ENCODE results near the gene ANKRD52.
"Not testable (repeated sequence)": the region's sequence is repeated elsewhere in the genome, so short reads cannot be mapped to it uniquely, and the experiment has no call there.

The ANKRD52 gene

DNA sequence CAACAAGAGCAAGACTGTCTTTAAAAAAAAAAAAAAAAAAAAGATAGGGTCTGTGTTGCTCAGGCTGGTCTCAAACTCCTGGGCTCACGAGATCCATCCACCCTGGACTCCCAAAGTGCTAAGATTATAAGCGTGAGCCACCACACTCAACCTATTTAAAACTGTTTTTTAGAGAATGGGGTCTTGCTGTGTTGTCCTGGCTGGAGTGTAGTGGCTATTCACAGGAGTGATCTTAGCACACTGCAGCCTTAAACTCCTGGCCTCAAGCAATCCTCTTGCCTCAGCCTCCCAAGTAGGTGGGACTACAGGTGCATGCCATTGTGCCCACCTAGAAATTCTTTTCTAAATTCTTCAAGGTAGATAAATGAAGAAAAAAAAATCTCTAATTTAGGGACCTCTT, 16.1 kb upstream of the ANKRD52 start:
- no peak for DNase-seq

DNA sequence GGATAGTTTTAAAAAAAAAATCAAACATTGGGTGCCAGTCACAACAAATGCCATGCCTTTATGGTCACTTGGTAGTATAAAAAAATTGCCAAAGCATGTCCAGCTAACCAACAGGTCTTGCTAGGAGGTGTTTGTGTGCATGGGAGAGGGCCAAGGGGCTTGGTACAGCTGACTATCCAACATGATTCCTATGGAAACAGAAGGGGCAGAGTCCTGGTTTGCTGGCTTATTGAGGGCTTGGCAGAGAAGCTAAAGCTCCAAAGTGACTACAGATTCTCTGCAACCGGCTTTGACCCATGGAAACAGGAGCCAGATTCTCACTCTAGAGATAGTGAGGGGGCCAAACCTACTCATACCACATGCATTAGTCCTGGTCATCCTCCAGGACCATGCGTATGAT, 14.3 kb upstream of the ANKRD52 start:
- not testable (repeated sequence) for DNase-seq

DNA sequence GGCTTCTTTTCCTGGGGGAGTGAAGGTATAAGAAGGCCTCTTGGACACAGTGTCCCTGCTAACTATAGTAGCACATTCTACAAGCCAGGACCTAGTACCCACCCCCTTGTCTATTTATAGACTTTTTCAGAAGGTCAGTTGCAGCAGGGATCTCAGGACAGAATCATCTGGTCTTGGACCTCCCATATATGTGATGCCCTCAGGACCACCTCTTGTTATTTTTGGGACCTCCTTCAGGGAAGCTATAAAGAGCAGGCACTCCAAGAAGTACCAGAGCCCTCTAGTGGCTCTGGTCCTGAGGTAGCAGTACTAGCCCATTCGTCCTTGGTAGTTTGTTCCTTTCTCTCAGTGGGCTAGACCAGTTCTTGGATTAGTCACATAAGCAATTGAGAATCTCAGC, 12.8 kb upstream of the ANKRD52 start:
- peak in 1 of 58 donors; percentile 16 for DNase-seq

DNA sequence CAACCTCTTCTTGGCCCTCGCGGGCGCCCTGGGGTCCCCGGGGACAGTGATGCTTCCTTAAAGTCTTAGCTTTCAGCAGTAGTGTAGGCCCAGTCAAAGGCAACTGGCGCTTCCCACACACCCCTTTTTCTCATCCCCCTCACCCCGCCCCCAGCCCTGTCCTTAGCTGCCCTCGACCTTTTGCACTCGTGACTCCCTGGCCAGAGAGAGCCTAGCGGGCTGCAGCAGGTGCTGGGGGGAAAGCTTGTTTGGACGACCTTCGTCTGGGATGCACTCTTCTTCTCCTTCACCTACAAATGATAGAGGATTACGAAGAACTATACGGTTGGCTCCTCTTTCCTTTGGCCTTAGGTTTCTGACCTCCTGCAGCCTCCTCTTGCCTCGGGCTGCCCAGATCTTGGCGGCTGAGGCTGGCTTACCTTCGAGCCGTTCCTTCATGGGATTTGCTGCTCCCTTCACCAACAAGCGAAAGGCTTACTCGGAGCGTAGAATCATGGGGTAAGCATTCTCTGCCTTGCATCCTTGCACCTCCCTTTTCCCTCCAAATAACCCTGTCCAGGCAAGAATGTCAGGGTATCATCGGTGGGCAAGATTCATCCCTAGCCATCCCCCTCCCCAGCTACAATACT, 9.4 kb upstream of the ANKRD52 start:
- peak in 2 of 58 donors; percentile 20 to 40 for DNase-seq

DNA sequence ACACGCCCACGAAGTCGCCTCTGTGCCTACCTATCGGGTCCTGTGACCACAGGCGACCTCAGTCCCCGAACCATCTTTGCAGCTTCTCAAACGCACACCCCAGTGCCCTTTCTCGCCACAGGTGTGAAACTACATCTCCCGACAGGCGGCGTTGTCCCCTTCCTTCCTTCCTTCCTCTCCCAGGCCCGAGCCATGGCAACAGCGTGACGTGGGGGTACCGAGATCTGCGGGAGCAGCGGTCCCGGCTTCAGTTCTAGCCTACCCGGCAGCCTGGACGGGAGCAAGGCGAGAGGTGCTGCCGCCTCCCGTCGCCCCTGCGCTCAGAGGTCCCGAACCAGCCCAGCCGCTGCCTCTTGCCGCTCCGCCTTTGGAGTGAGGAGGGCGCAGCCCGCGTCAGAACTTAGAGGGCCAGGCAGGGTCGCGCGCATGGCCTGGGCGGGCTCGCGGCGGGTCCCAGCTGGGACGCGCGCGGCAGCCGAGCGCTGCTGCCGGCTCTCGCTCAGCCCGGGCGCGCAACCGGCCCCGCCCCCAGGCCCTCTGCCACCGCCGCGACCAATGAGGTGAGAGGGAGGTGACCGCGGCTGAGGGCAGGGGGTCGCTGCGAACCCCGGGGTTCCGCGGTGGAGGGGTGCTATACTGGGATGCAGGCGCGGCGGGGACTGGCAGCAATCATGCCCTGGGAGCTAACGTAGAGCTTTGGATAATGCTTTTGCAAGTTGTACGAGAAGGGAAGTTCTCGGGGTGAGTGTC, 8.7 kb upstream of the ANKRD52 start, which contains the start of gene COQ10A:
COQ10A (plus strand) TSS at position 250 of the 750 bp plus-strand sequence; CDS start at position 427, 177 bp downstream.
- DNase-seq, result peak; percentile 27 to 91 (median 81)

DNA sequence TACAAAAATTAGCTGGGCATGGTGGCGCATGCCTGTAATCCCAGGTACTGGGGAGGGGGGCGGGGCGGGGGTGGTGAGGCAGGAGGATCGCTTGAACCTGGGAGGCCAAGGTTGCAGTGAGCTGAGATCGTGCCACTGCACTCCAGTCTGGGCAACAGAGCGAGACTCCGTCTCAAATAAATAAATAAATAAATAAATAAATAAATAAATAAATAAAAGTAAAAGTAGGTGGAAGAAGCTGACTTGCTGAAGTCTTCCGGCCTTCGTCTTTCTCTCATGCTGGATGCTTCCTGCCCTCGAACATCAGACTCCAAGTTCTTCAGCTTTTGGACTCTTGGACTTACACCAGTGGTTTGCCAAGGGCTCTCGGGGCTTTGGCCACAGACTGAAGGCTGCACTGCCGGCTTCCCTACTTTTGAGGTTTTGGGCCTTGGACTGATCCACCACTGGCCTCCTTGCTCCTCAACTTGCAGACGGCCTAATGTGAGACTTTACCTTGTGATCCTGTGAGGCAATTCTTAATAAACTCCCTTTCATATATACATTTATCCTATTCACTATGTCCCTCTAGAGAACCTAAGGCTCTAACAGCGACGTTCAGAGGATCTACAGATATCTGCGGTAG, 8.0 kb upstream of the ANKRD52 start:
- DNase-seq, result not testable (repeated sequence)

DNA sequence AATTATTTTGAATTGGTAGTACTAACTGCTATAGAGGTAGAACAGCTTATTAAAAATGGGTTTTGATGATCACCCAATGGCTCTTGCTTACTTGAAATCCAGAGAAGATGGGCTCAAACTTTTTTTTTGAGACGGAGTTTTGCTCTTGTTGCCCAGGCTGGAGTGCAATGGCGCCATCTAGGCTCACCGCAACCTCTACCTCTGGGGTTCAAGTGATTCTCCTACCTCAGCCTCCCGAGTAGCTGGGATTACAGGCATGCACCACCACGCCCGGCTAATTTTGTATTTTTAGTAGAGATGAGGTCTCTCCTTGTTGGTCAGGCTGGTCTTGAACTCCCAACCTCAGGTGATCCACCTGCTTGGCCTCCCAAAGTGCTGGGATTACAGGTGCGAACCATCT, 4.8 kb upstream of the ANKRD52 start:
- DNase-seq, result not testable (repeated sequence)

DNA sequence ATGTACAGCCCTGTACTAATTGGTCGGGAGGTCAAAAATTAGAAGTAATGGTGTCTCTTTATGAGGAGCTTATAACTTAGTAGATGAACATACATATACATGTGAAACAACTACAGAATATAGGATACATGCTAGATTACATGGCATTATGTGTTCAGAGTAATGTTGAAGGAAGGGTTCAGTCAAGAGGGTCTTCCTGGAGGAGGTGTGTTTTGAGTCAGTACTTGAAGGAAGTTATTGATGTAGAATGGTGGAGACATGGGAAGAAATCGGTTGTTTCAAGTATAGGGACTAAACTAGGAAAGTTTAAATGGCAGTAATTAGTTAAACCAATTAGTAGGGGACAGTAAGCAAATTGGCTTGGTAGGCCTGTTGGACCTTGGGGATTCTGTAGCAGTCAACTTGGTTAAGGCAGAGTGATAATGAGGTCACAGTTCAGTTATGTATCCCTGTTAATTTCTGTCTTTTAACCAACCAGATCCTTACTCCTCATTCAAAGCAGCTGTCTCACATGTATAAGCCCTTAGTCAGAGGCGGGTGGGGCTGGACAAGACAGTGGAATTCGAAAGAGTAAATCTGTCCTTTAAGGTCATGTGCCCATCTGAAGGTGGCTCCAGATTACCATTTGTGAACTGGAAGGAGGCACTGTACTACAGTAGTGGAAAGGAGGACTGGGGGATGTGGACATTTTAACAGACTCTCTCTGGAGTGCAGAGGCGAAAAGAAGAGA, 3.5 kb upstream of the ANKRD52 start:
- no peak for DNase-seq

DNA sequence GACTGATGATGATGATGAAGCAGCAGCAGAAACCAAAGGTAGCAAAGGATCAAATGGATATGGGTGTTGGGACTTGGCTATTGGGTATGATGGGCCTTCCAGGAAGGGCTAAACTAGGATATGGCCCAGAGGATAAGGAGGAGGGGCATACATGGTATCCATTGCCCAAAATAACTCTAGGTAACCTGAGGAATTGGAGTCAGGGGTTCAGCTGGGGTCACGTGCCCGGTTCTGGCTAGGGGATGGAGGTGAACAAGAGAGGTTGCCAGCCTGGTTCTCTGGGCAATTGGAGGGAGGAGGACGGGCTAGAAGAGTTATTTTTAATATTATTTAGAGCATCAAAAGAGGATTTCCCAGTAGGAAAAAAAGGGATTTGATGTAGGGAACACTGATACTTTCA, 2.7 kb upstream of the ANKRD52 start:
- DNase-seq, result no peak

DNA sequence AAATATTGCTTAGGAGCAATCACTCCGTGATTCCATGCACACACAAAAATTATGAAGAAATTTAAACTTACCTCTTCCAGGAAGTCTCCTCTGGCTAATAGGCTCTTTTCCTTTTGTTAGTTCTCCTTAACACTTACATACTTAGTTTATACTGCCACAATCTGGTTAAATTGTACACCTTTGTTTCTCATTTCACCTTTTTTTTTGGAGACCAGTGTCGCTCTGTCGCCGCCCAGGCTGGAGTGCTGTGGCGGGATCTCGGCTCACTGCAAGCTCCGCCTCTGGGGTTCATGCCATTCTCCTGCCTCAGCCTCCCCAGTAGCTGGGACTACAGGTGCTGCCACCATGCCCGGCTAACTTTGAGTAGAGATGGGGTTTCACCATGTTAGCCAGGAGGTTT, 2.2 kb upstream of the ANKRD52 start:
- DNase-seq, result no peak

DNA sequence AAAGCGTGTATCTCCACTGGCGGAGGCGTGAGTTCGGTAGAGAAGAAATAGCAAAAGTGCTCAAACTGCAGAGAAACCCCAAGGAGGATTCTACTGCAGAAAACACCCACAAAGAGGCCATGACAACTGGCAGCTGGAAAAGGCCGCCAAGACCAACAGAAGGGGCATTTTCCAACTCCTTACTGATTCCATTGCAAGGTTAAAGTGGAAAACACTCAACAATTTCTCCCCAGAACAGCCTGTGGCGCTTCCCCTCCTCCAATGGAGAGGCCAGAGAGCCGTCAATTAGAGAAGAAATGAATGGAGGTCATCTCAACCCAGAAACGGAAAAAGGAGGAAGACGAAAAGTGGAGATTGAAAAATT, 618 bp upstream of the ANKRD52 start:
- peak in 1 of 58 donors; percentile 48 for DNase-seq

DNA sequence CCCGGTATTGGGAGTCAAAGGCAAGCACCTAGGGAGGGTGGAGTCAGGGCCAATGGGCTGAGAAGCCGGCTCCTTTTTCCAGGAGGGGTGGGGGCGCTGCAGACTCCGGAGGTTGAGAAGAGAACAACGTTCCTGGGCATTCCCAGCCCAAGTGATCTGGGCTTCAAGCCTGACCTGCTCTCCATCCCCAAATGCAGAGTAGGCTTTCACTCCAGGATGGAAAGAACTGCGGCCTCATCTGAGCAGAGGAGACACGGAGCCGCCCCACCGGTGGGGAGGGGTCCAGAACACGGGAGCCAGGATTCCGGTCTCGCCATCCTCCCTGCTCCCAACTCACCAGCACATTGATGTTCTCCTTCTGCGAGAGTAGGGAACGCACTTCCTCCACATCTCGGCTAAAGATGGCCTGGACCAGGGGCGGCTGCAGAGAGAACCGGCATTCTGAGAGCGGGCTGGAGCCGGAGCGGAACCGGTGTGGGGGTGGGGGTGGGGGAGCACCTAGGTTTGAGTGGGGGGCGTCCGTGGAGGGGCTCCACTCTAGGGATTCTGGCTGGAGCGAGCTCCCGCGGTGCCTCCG, 605 bp downstream of the ANKRD52 start:
- DNase-seq, result peak in 15 of 58 donors; percentile 10 to 58 (median 28)

DNA sequence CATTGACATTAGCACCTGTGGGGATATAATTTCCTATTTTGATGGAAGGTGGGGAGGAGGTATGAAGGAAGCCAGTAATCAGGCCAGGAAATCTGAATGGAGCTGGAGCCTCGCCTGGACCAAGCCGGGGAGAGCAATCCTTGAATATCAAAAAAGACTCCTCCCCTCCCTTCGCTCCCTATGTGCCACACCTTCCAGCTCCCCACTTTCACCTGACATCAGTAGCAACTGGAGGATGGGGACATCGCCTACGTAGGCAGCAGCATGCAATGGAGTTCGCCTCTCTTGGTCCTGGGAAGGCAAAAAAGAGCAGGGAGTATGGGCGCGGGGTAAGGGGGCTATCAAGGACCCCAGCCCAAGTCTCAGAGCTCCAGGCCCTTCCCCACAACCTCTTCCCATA, 1.1 kb downstream of the ANKRD52 start:
- peak in 1 of 58 donors; percentile 35 for DNase-seq

DNA sequence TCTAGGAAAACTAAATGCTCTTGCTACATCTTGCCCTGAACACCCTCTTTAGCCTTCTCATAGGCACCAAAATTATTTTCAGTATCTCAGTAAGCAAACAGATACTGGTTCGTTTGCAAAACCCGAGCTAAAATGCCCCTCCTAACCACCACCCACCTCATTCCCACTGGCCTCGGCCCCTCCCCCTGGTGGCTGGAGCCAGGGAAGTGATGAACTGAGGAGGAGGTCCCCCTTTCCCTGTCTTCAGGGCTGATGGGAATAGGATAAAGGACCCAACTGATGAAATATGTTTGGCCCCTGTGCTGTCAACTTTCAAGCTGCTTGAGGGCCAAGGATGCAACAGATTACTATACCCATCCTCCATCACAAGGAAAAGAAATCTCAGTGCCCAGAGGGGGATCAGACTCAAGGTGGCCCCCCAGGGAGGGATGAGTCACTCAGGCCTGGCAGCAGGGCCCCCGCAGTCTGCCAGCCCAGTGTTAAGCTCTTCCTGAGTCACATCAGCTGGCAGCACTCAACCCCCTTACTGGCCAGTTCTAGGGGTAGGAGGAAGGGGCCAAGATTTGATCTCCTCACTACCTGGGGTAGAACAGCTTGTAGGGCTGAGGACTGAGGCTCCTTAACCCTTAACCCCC, 1.7 kb downstream of the ANKRD52 start:
- DNase-seq, result peak in 2 of 58 donors; percentile 10 to 14

DNA sequence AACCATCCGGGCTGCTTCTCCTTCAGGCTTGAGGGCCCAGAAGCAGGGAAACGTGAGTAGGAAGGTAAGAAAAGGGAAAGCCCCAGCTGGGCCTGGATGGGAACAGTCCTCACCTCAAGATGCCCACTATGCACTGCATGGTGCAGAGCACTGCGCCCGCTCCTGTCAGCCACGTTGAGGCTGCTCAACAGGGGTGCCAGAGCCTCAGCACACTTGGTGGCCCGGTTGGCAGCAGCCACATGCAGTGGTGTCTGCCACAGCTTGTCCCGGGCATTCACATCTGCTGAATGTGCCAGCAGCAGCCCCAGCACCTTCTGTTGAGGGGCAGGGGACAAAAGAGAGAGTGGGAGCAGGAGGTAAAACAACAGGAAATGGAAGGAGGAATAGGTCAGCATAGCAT, 2.5 kb downstream of the ANKRD52 start:
- no peak for DNase-seq

DNA sequence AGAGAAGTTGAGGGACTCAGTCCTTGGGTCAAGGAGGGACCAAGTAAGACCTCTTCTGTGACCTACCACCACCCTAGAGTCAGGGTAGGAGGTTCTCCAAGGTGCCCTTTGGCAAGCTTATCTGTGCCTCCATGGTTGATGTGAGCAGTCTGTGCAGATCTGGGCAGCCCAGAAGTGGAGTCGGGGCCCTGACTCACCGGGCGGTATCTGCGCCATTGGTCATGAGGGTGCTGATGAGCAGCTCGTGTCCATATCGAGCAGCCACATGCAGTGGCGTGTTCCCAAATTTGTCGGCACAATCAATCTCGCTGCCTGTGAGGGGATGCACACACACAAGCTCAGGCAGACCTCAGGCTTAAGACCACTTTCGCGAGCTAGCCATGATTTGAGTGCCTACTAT, 5.1 kb downstream of the ANKRD52 start:
- no peak for DNase-seq

DNA sequence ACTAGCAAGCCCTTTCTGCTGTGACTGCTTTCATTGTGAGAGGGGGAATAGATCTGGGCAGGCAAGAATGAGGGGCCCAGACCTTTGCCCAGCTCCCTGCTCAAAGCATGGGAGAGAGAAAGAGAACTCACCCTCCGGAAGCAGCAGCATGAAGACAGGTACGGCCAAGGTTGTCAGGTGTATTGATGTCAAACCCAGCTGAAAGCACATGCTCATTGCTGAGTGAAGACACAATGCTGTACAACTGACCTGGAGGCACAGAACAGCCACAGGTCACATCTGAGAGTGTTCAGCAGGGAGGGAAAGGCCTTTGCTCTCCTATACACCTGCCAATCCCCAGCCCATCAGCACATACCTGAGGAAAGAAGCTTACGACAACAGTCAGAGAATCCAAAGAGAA, 5.5 kb downstream of the ANKRD52 start:
- DNase-seq, result no peak

DNA sequence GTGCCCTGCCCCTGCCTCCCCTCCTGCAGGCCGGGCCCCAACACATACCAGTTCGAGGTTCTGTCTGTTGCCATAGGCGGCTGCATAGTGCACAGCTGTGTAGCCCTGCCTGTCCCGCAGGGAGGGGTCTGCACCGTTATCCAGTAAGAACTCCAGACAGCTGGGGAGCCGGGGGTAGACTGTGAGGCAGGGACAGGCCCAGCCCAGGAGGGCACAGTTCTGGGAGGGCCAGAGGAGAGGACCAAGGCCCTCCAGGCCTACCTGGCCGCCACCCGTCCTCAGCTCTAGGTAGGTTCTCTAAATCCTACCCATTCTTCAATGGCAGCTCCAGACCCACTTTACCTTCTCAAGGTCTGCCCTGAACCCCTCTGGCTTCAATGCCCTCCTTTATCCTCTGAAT, 9.5 kb downstream of the ANKRD52 start:
- DNase-seq, result no peak

DNA sequence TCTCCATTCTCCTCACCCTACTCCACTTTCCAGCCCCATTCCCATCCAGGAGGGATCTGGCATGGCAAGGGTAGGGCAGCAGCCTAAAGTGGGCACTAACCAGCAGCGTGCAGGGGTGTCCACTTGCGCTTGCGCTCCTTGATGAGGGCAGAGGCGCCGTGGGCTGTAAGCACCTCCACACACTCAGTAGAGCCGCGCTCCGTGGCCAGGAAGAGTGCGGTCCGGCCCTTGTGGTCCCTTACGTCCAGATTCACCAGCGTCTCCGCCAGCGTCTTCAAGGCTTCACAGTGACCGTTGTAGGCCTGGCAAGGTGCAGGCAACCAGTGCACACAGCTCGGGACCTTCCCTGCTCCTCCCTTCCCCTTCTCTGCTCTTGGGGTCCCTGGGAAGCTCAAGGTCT, 10.3 kb downstream of the ANKRD52 start:
- no peak for DNase-seq

DNA sequence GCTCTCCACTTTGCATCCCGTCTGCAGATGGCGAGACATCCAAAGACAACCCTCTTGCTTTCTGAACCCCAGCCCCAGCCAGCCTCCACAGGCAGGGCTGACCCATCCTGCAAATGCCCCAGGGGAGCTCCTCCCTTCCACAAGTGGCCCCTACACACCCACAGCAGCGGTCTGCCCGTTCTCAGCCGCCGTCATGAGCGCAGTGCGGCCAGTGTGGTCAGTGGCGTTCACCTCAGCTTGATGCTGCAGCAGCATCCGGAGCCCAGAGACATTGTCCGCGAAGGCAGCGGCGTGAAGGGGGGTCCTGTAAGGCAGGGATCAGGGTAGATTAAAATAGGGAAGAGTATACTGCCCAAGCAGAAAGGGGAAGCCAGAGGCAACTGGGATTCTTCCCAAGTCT, 13.7 kb downstream of the ANKRD52 start:
- DNase-seq, result no peak

DNA sequence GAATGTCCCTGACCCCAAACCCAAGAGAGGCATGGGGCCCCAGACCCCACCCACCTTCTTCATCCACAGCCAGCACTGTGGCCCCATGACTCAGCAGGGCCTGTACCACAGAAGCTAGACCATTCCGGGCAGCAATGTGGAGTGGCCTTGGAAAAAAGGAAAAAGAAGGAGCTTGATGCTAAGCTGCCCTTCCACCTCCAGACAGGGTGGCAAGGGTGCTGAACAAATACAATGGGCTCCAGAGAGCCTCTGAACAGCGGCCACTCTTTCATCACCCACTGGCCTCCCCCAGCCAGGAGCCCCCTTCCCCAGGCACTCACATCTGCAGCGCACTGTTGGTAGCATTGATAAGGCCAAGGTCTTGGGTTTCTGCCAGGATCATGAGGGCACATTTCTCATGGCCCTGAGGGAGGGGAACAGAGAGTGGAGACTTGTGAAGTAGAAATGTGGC, 14.4 kb downstream of the ANKRD52 start:
- DNase-seq, result no peak

All from anterior cingulate cortex (tissue), 58 donors.